K562 (cell line): ENCODE data around the gene LYRM7. TPM values are rescaled to one million over a fixed set of nuclear protein-coding genes. Genes with fewer than 3 reads are reported as not detected.

ENCODE experiments used
- ATAC-seq: fragments of 200-7000 bp; cut with Tn5 transposase; 3 replicates; pipeline ENCODE4 v1.9.1; 2020; ENCODE audit warnings: moderate library complexity
- BruUV-seq: library from RNA; stranded (reverse); fragments of 400-500 nt; replicated peaks from 2 replicates; lab custom pipeline; 2021; lab: Mats Ljungman, UMichigan
- CTCF ChIA-PET: fragments of 300-600 bp; formaldehyde crosslinking; extraction: SDS; loops from one replicate; lab custom pipeline; 2021; ENCODE audit warnings: low intra/inter-chr PET ratio; lab: Yijun Ruan, JAX
- POLR2A ChIA-PET: fragments of 300-600, 350-650 bp; sonication (Branson Sonifier 250); formaldehyde crosslinking; extraction: SDS; loops from one replicate; lab custom pipeline; 2021; ENCODE audit warnings: antibody characterized with exemption, inconsistent platforms; lab: Yijun Ruan, JAX
- DNase-seq, 4 experiments: peaks; one replicate each; pipeline versions ENCODE4 v3.0.0 to v3.0.0-alpha.2; 2011 to 2018; ENCODE audit warnings: low spot score in 3 of 4, mixed read lengths in 3 of 4; ENCODE audit errors: extremely low read depth in 1 of 4
- FAIRE-seq: peaks from 2 replicates; lab custom pipeline; 2011; peaks lifted over from hg19 to GRCh38; lab: Jason Lieb, UNC
- H2AFZ ChIP-seq: 2 replicates; pipeline ENCODE4 v1.6.0; 2011; ENCODE audit warnings: low read depth, low read length, control low read depth, inconsistent platforms
- H3K27ac ChIP-seq: fragments of 200-600 bp; 3 replicates; pipeline ENCODE4 v1.8.0; 2011; ENCODE audit warnings: low read depth, mild to moderate bottlenecking, control low read depth, inconsistent platforms, low read length, moderate library complexity, mixed read lengths; ENCODE audit errors: extremely low read depth
- H3K27me3 ChIP-seq, 2 experiments: fragments of 300-600 bp in 1 of 2; 2 replicates in 1 of 2; 3 replicates in 1 of 2; pipeline versions ENCODE4 v1.6.0 to v1.8.0; 2011; ENCODE audit warnings: inconsistent platforms in 2 of 2, low read length in 2 of 2, mild to moderate bottlenecking in 1 of 2, mixed read lengths in 1 of 2, moderate library complexity in 1 of 2; ENCODE audit not compliant: control insufficient read depth in 2 of 2, insufficient read depth in 2 of 2
- H3K36me3 ChIP-seq: fragments of 300-600 bp; 3 replicates; pipeline ENCODE4 v1.8.0; 2011; ENCODE audit warnings: mild to moderate bottlenecking, low read length, inconsistent platforms; ENCODE audit not compliant: control insufficient read depth, insufficient read depth
- H3K4me1 ChIP-seq, 2 experiments: fragments of 200-600 bp in 1 of 2; replicated peaks in 1 of 2; 2 replicates in 1 of 2; 3 replicates in 1 of 2; pipeline versions ENCODE4 v1.5.1 to v1.8.0; 2011; ENCODE audit warnings: inconsistent platforms in 2 of 2, low read length in 2 of 2, mild to moderate bottlenecking in 1 of 2, mixed read lengths in 1 of 2, moderate library complexity in 1 of 2; ENCODE audit not compliant: control insufficient read depth in 2 of 2, insufficient read depth in 2 of 2
- H3K4me2 ChIP-seq: 2 replicates; pipeline ENCODE4 v1.6.1; 2011; ENCODE audit warnings: low read length, control low read depth, inconsistent platforms, mixed read lengths; ENCODE audit not compliant: insufficient read depth
- H3K4me3 ChIP-seq: fragments of 200-600 bp; sonication (generic), shearing (Covaris generic); 2 replicates; pipeline ENCODE4 v1.5.1; 2016; ENCODE audit warnings: control low read depth, inconsistent platforms
- H3K79me2 ChIP-seq: fragments of 200-600 bp; 3 replicates; pipeline ENCODE4 v1.8.0; 2011; ENCODE audit warnings: low read length, inconsistent platforms; ENCODE audit not compliant: control insufficient read depth, insufficient read depth
- H3K9ac ChIP-seq, 2 experiments: 2 replicates each; pipeline versions ENCODE4 v1.6.0 to v1.6.1; 2011; ENCODE audit warnings: low read depth in 2 of 2, low read length in 2 of 2, control low read depth in 1 of 2, inconsistent platforms in 1 of 2, mild to moderate bottlenecking in 1 of 2, mixed read lengths in 1 of 2; ENCODE audit not compliant: insufficient read depth in 1 of 2
- H3K9me1 ChIP-seq: one replicate; pipeline ENCODE4 v1.6.0; 2011; ENCODE audit warnings: inconsistent platforms, mild to moderate bottlenecking, low read length, moderate library complexity; ENCODE audit not compliant: control insufficient read depth, insufficient read depth
- H3K9me3 ChIP-seq: replicated peaks from 2 replicates; pipeline ENCODE4 v1.5.1; 2011; ENCODE audit warnings: low read depth, low read length, inconsistent platforms; ENCODE audit not compliant: control insufficient read depth, insufficient read depth
- H4K20me1 ChIP-seq: replicated peaks from 2 replicates; pipeline ENCODE4 v1.6.1; 2011; ENCODE audit warnings: low read length, inconsistent platforms, mixed read lengths; ENCODE audit not compliant: control insufficient read depth, insufficient read depth
- PBX2 ChIP-seq, 2 experiments: IDR thresholded peaks in 1 of 2; conservative IDR thresholded peaks in 1 of 2; 2 replicates each; pipeline ENCODE4 v1.6.1; 2016; ENCODE audit warnings: low read depth in 2 of 2, mild to moderate bottlenecking in 1 of 2, missing compliant biosample characterization in 1 of 2, missing genetic modification characterization in 1 of 2, moderate library complexity in 1 of 2
- ZNF316 ChIP-seq: fragments of 450-650 bp; IDR thresholded peaks from 2 replicates; pipeline ENCODE4 v1.6.1; 2016
- ZNF785 ChIP-seq: fragments of 250-450 bp; sonication (Bioruptor Pico); IDR thresholded peaks from 2 replicates; pipeline ENCODE4 v1.4.0; 2020; ENCODE audit warnings: mild to moderate bottlenecking
- WGBS: fragments of 100-300 bp; shearing (Covaris generic); methylation state at CpG from one replicate; pipeline ENCODE4 v1.1.6; 2016; ENCODE audit warnings: low coverage, mixed read lengths; ENCODE audit not compliant: insufficient coverage; ENCODE audit errors: missing lambda C conversion rate; 5-methylcytosine and 5-hydroxymethylcytosine counted together
- in situ Hi-C: fragments of 300-500 bp; cut with MboI; formaldehyde crosslinking; loops from 4 replicates; pipeline ENCODE4 v1.15.0; 2018; ENCODE audit warnings: inconsistent platforms, mixed read lengths
- intact Hi-C: fragments of 100-400 bp; cut with micrococcal nuclease; formaldehyde crosslinking; loops from 2 replicates; pipeline ENCODE4 v1.14.2; 2022
- polyA plus RNA-seq, 8 experiments: library from polyadenylated mRNA; depleted of rRNA in 4 of 8; stranded (reverse) in 5 of 8; unstranded in 3 of 8; fragments of >200 nt; fragmentation: Nextera tagmentation in 2 of 8; fragmentation: Illumina TruSeq in 1 of 8; extraction: Ambion mirVana in 2 of 8; extraction: Trizol in 1 of 8; gene quantifications; 2 replicates each; pipeline versions ENCODE4 v1.2.1 to v1.2.3, GENCODE V29; 2011 to 2014; ENCODE audit warnings: inconsistent platforms in 1 of 8, missing spikeins in 1 of 8
- total RNA-seq, 7 experiments: library from RNA; depleted of rRNA in 6 of 7; stranded (reverse); fragments of >200 nt in 6 of 7; fragmentation: Illumina TruSeq in 2 of 7; extraction: Trizol in 2 of 7; gene quantifications; 2 replicates each; pipeline versions ENCODE4 v1.2.1 to v1.2.3, GENCODE V29; 2011 to 2021; ENCODE audit warnings: low replicate concordance in 1 of 7

Gene LYRM7
- total and polyA plus RNA-seq, 9 of the 15 experiments (the other 6 are each of a cell fraction or from before 2014, with no cell fraction given) = 16.2 to 70.1 (median 33.3) TPM

- Histone ChIP-seq H3K4me1 (no peaks in the 10 kb centered on the region), H3K9me3 (no peaks in the 10 kb centered on the region), H3K79me2 (no peaks in the 10 kb centered on the region), H3K4me2 (no peak overlapping the region), H3K27ac (no peak overlapping the region), H3K27me3 (no peaks in the 10 kb centered on the region), H3K9ac (no peak overlapping the region), H3K9me1 (no peaks in the 10 kb centered on the region), H4K20me1 (no peaks in the 10 kb centered on the region), H3K36me3 (no peaks in the 10 kb centered on the region), H2AFZ (peak overlapping the region; percentile 20), H3K4me3 (no peak overlapping the region)
- no peak for FAIRE-seq
- ChIA-PET POLR2A (interaction anchor here (1.5 to 8.5 kb wide), 3 partner anchors 10 to 234 kb away, joined by 6 to 65 read pairs (median 8); no protein-coding TSS in a partner anchor), CTCF (no interaction called here)
- in situ Hi-C loops (no loop called here), intact Hi-C loops (no loop called here)
- ATAC-seq = peak; percentile 51; the same call in 2 of the 3 replicates
- 0 out of 2 replicates have a peak, but pooled peaks have one; percentile 41 for TF ChIP-seq ZNF316
- TF ChIP-seq PBX2 (CRISPR knock-in tag; IDR thresholded peaks at IDR 0.05; ENCODE audit: low read depth) = no peak
- TF ChIP-seq PBX2 (tag; conservative IDR thresholded peaks at IDR 0.05; ENCODE audit: low read depth) = peak; percentile 35; the same call in 1 of the 2 replicates
- TF ChIP-seq ZNF785 (CRISPR knock-in tag) = no peak
- WGBS = 53% methylated on average over 7 of the region's 7 CpGs
- no peak for DNase-seq
- no TSS peak for BruUV-seq
These were observed 20.3 kb upstream of the LYRM7 start for GRCh38 chr5:131150408-131150807.
